ENCODE data around the gene KLB.

KLB gene

DNA sequence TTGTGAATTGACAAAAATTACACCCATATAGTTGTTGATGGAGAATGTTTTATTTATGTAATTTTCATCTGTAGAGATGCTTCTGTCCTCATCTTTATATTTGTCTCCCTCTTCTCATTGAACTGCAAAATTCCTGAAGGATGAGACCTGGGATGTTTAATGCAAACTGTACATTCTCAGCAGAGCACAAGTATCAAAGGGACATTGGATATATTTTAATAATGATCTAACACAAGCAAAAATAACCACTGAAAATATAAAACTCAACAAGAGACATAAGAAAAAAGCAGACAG lies 91.9 kb downstream of the KLB start:
- H3K4me3 ChIP-seq (ENCODE audit: low read length), result no peak overlapping the region
- DNase-seq (ENCODE audit: low read depth), result no peak
- no peak for TF ChIP-seq CTCF (conservative IDR thresholded peaks at IDR 0.05; ENCODE audit: low read depth, low read length)

Data from retinal pigment epithelial cell (primary cell).